SIG-M5 treated with dmso at 0.1 percent for 504 hours (cell line): Measurements from ENCODE around the gene SKIC2.
A peak's percentile ranks its signal among the peaks of the same experiment; 100 is the strongest.

Experiments
- DNase-seq: peaks from one replicate; lab custom pipeline; 2025; ENCODE audit not compliant: unreplicated experiment; lab: John Stamatoyannopoulos, UW

The SKIC2 gene

DNA sequence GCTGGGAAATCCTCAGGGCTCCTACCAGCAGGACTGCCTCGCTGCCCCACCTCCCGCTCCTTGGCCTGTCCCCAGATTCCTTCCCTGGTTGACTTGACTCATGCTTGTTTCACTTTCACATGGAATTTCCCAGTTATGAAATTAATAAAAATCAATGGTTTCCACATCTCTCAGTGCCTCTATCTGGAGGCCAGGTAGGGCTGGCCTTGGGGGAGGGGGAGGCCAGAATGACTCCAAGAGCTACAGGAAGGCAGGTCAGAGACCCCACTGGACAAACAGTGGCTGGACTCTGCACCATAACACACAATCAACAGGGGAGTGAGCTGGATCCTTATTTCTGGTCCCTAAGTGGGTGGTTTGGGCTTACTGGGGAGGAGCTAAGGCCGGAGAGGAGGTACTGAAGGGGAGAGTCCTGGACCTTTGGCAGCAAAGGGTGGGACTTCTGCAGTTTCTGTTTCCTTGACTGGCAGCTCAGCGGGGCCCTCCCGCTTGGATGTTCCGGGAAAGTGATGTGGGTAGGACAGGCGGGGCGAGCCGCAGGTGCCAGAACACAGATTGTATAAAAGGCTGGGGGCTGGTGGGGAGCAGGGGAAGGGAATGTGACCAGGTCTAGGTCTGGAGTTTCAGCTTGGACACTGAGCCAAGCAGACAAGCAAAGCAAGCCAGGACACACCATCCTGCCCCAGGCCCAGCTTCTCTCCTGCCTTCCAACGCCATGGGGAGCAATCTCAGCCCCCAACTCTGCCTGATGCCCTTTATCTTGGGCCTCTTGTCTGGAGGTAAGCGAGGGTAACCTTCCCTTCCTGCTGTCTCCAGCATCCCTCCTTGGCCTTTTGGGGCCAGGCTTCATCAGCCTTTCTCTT, 13.2 kb upstream of the SKIC2 start, which contains the start of gene CFB:
CFB (plus strand) TSS at position 589 of the 863 bp plus-strand sequence; CDS start at position 716, 127 bp downstream.
- no peak for DNase-seq

DNA sequence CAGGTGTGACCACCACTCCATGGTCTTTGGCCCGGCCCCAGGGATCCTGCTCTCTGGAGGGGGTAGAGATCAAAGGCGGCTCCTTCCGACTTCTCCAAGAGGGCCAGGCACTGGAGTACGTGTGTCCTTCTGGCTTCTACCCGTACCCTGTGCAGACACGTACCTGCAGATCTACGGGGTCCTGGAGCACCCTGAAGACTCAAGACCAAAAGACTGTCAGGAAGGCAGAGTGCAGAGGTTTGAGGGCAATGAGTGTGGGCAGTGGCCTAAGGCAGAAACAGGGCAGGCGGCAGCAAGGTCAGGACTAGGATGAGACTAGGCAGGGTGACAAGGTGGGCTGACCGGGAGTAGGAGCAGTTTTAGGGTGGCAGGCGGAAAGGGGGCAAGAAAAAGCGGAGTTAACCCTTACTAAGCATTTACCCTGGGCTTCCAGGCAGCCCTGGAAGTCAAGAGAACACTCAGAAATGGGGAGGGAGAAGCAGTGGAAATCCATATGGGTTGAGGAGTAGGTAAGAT, 12.5 kb upstream of the SKIC2 start:
- DNase-seq = no peak

DNA sequence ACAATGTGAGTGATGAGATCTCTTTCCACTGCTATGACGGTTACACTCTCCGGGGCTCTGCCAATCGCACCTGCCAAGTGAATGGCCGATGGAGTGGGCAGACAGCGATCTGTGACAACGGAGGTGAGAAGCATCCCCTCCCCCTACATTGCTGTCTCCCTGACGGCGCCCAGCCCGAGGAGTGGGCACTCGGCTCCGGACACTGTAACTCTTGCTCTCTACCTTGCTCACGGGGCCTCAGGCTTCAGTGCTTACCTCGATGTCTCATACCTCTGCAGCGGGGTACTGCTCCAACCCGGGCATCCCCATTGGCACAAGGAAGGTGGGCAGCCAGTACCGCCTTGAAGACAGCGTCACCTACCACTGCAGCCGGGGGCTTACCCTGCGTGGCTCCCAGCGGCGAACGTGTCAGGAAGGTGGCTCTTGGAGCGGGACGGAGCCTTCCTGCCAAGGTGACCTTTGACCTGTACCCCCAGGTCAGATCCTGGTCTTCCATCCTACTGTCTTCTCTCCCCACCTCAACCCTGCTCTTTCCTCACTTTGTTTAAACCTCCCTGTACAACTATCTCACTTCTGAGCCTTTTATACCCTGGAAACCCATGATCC, 11.8 kb upstream of the SKIC2 start:
- DNase-seq = no peak

DNA sequence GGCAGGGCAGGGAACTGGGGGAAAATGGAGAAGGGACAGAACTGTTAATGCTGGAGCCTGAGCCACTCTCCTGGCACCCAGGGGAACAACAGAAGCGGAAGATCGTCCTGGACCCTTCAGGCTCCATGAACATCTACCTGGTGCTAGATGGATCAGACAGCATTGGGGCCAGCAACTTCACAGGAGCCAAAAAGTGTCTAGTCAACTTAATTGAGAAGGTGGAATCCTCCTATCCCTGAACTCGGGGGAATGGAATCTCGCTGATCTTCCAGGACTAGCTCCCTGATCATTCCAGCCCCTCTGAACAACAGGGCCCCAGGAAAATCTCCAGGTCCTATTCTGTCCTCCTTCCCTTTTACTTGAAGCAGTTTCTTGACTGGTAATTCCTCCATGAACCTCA, 11.1 kb upstream of the SKIC2 start:
- no peak for DNase-seq

DNA sequence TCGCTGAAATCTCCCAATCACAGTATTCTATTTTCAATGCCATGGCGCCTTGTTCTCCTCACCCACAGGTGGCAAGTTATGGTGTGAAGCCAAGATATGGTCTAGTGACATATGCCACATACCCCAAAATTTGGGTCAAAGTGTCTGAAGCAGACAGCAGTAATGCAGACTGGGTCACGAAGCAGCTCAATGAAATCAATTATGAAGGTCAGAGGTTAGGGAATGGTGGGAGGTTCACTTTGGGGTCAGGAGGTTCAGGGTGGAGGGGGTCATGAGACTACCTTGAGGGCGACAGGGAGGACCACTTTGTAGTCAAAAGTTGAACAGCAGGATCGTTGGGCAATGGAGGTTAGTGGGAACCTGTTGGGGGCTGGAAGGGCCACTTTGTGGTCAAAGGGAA, 10.7 kb upstream of the SKIC2 start:
- no peak for DNase-seq

DNA sequence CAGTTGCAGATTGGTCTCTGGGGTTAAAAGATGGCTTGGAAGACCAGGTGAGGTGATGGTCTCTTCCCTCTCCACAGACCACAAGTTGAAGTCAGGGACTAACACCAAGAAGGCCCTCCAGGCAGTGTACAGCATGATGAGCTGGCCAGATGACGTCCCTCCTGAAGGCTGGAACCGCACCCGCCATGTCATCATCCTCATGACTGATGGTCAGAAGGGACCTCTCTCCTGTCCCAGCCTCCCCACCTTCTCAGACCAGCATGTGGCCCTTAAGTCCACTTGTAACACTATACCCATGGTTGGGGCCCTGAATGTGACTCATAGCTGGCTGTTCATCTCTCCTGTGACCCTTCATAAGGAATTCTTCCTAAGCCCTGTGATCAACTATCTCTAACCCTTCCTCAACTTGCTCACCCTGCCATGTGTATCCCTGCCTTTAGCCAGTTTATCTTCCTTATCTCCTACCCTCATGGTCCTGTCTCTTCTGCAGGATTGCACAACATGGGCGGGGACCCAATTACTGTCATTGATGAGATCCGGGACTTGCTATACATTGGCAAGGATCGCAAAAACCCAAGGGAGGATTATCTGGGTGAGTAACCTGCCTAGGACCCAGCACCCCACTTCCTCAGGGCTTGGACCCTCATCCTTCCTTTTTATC, 10.1 kb upstream of the SKIC2 start:
- no peak for DNase-seq

DNA sequence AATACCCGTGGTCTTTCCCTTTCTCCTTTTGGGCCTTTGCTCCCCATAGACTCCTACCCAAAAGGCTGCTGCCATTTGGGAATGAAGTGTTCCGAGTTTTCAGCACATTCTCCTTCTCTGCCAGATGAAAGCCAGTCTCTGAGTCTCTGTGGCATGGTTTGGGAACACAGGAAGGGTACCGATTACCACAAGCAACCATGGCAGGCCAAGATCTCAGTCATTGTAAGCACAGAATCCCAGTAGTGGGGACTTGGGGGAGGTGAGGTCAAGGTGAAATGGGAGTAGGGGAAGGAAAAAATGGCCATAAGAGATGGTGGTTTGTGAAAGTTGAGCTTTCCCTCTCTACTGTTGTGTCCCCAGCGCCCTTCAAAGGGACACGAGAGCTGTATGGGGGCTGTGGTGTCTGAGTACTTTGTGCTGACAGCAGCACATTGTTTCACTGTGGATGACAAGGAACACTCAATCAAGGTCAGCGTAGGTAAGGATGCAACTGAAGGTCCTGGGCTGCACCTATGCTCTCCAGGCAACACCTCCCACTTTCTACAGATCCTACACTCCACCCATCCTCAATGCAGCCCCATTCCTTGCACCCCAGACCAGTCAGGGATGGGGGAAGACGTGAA, 8.9 kb upstream of the SKIC2 start:
- no peak for DNase-seq

DNA sequence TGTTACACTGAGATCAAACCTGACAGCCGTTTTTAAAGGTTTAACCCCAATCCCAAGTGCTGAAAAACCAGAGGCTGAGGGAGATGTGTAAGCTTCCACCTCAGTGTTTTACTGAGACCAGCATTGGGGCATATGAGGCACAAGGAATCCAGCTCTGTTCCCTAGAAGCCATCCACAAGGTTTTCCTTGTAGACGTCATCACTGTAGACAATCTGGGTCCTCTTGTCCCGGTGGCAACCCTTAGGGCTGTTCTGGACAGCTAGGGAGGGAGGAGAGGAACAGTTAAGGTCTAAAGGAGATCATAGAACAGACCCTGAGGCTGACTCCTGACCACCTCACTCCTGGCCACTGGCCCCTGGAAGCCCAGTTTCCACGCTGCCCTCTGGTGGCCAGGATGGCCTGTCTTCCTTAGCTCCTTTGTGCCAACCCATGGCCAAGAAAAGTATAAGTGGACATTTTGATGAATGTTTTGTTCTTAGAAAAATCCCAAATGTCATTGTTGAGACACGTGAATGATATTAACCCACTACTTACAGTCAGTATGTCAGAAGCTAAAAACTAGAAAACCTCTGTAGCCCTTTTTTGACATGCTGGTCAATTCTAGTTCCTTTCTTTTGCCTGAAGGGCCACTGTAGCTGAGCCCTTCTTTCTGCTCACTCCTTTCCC, 6.7 kb upstream of the SKIC2 start:
- DNase-seq = peak; percentile 5

DNA sequence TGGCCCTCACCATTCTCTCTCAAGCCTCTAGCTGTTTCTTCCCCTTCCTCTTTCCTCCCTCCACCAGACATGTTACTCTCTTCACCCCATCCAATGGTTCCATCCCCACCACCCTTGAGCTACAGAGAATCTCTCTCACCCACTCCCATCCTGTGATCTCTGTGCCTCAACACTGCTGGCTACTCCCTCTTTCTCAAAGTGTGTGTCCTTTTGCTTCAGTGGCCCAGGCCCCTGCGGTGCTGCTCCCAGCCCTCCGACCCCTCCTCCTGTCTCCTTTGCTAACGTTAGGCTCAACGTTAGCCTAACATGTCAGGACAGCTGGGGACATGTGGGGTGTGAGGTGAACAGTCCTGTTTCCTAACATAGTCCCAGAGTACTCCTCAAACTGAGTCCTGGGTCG, 6.1 kb upstream of the SKIC2 start:
- no peak for DNase-seq

DNA sequence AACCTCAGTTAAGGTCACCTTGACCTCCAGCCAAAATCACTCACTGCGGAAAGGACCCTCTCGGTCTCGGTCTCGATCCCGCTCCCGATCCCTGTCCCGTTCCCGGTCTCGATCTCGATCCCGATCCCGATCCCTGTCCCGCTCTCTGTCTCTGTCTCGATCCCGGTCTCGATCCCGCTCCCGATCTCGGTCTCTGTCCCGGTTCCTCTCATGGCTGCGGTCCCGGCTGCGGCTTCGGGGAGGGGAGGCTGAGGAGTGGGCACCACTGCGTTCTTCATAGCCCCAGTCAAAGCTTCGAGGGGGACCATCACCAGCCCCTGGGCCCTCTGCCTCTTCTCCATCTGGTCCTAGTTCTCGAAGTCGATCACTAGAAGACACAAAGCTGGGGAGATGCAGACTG, 4.5 kb upstream of the SKIC2 start:
- no peak for DNase-seq

DNA sequence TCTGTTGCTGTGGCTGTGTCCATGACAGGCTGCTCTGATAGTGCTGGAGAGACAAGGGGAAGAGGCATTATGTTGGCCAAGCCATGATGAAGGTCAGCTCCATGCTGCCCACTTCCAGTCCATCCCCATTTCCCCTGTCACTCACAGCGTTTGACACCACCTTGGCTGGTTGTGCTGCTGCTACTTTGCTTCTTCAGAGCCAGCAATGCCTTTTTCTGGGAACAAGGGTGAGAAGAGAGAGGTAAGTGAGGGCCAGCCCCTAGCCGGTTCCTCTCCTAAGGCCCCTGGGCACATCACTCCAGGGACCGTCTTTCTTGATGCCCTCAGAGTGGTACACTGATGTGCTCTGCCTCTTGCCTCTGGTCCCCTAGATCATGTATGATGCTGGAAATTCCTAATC, 2.2 kb upstream of the SKIC2 start:
- DNase-seq = no peak

DNA sequence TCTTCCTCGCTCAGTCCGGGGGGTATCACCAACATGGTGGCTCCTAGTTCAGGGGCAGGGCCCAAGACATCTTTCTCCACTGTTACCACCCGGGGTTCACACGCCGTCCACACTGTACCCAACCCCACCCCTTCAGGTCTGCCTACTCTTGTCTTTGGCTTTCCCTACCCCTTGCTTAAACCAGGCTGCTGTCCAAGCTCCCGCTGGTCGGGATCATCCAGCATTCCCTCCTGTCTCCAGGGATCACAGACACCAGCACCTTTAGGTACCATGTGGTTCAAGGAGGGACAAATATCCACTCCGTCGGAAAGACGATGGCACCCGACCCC, 599 bp upstream of the SKIC2 start:
- DNase-seq = no peak

DNA sequence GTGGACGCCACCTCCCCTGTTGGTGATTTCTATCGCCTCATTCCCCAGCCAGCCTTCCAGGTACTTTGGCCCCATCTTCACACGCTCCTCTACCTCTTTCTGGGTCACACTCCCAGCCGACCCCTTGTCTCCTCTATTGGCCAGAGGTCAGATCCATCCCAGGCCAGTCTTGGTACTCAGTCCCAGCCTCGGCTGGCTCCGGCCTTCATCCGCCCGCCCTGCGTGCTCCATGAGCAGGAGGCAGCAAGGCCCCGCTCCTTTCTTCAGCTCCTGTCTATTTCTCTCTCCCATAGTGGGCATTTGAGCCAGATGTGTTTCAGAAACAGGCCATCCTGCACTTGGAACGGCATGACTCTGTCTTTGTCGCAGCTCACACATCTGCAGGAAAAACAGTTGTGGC, 2.6 kb downstream of the SKIC2 start:
- no peak for DNase-seq

DNA sequence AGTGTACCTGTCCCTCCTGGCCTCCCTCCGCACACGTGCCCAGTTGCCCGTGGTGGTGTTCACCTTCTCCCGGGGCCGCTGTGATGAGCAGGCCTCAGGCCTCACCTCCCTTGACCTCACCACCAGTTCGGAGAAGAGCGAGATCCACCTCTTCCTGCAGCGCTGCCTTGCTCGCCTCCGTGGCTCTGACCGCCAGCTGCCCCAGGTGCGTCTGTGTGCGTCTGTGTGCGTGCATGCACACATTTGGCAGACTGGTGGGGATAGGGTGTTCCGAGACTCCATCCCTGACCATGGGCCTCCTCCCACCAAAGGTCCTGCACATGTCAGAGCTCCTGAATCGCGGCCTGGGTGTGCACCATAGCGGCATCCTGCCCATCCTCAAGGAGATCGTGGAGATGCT, 4.9 kb downstream of the SKIC2 start:
- no peak for DNase-seq

DNA sequence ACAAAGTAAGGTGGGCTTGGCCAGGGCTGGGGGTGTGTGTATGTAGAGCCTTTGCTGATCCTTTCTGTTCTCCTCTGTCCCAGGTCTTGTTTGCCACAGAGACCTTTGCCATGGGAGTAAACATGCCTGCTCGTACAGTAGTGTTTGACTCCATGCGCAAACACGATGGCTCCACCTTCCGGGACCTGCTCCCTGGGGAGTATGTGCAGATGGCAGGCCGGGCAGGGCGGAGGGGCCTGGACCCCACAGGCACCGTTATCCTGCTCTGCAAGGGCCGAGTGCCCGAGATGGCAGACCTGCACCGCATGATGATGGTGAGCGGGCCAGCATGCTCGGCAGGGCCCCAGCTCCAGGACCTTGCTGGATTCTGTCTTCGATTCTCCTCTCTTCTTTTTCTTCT, 6.7 kb downstream of the SKIC2 start:
- DNase-seq = no peak

DNA sequence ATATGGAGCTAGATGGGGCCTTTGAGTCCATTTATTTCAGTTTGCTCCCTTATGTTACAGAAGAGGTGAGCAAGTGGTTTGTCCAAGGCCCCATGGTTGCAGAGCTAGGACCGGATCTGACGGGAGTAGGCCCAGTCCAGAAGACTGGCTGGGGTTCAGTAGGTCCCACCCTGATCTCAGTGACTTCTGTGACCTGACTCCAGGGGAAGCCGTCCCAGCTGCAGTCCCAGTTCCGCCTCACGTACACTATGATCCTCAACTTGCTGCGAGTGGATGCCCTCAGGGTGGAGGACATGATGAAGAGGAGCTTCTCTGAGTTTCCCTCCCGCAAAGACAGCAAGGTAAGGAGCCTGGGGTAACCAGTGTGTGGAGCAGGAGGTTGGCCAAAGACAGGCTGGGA, 7.5 kb downstream of the SKIC2 start:
- no peak for DNase-seq

DNA sequence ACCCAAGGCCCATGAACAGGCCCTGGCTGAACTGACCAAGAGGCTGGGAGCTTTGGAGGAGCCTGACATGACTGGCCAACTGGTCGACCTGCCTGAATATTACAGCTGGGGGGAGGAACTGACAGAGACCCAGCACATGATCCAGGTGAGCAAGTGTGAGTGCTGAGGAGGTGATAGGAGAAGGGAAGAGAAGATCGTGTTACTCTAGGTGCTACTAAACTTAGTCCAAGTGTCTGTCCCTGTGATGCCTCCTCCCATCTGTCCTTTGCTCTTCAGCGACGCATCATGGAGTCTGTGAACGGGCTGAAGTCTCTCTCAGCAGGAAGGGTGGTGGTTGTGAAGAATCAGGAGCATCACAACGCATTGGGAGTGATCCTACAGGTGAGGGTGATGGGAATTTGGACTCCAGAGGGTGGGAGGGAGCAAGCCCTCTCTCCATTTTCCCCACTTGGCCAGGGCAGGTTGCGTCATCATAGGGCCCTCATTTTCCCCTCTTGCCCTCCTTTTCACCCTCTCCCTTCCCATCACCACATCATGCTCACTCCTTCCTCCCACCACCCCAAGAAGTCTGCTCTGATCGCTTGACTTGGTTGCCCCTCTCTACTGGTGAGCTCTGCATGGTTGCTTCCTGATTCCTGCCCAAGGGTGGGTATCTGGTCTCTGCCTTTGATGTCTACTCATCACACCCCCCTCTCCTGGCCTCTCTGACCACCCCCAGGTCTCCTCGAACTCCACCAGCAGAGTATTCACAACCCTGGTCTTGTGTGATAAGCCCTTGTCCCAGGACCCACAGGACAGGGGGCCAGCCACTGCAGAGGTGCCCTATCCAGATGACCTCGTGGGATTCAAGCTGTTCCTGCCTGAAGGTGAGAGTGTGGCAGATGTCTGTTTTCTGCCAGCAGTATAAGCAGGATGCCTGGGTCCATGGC, 8.3 kb downstream of the SKIC2 start:
- no peak for DNase-seq

DNA sequence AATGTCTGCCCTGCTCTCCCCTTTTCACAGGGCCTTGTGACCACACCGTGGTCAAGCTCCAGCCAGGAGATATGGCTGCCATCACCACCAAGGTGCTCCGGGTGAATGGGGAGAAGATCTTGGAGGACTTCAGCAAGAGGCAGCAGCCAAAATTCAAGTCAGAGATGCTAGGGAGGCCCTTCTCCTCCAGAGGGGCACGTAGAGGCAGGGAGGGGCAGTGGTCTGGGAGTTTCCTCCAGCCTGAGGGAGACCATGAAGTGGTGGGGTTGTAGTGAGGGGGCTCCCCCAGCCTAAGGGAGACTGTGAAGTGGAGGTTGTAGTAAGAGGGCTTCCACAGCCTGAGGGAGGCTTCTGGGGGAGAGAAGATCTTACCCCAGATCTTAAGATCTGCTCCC, 8.9 kb downstream of the SKIC2 start:
- DNase-seq = no peak

DNA sequence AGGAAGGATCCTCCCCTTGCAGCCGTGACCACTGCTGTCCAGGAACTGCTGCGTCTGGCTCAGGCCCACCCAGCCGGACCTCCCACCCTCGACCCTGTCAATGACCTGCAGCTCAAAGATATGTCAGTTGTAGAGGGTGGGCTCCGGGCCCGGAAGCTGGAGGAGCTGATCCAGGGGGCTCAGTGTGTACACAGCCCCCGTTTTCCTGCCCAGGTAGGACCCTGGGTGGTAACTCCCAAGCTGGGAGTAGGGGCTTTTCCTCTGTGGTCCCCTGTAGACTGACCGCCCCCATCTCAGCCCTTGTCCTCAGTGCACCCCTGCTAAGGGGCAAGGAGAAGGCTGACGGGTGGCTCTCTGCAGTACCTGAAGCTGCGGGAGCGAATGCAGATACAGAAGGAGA, 9.4 kb downstream of the SKIC2 start:
- DNase-seq = no peak
